ENCODE measurements around the gene CD63. TPM values are rescaled to one million over a fixed set of nuclear protein-coding genes. Genes with fewer than 3 reads are reported as not detected.

CD63 gene
- total RNA-seq, 4 donors from 2014 or later: 427 to 723 (median 581) TPM

GRCh38 chr12:55725556-55725955 lies 3.3 kb downstream of the CD63 start:
- Histone ChIP-seq H3K27ac (peak overlapping the region in 3 of 4 donors; percentile 96 to 99 (median 97)), H3K4me1 (peaks cover 29 to 80% (median 66%) of the 10 kb centered on the region in 4 donors), H3K27me3 (no peaks in the 10 kb centered on the region), H3K4me3 (no peak overlapping the region), H3K36me3 (no peaks in the 10 kb centered on the region), H3K9me3 (no peaks in the 10 kb centered on the region)
- in situ Hi-C loops (cut with MboI; ENCODE audit: low pct_ligation_motif_present in 1 of 4, low pct_unique_long_range_greater_than_20kb in 1 of 4, low sequenced_read_pairs in 3 of 4) (loop anchor here in 1 of 4 donors (10.0 kb wide), 1 partner anchor 389 kb away; the partner anchor contains the start of genes RPL41 and ZC3H10), intact Hi-C loops (cut with DNase I; ENCODE audit: low total_unique reads) (no loop called here)
- peak; percentile 7 for DNase-seq
- WGBS, 2 donors (ENCODE audit: low coverage in 1 of 2): 59 to 69% methylated on average over 3 of the region's 3 CpGs
- no peak for TF ChIP-seq CTCF (IDR thresholded peaks at IDR 0.05)
- no peak for TF ChIP-seq POLR2AphosphoS5 (IDR thresholded peaks at IDR 0.05)
- TF ChIP-seq POLR2A (IDR thresholded peaks at IDR 0.05): no peak
- no peak for TF ChIP-seq EP300 (IDR thresholded peaks at IDR 0.05; ENCODE audit: low read depth)

- WGBS, 2 donors (ENCODE audit: low coverage in 1 of 2): 46% methylated on average over 3 of the region's 3 CpGs; no CpG with 5 or more reads in 1 of the 2 donors
- DNase-seq: peak; percentile 8
- H3K36me3 ChIP-seq: no peaks in the 10 kb centered on the region
- intact Hi-C loops (cut with DNase I; ENCODE audit: low total_unique reads) (no loop called here), in situ Hi-C loops (cut with MboI; ENCODE audit: low pct_ligation_motif_present in 1 of 4, low pct_unique_long_range_greater_than_20kb in 1 of 4, low sequenced_read_pairs in 3 of 4) (loop anchor here in 1 of 4 donors (10.0 kb wide), 1 partner anchor 390 kb away; the partner anchor contains the start of genes RPL41 and ZC3H10)
- TF ChIP-seq POLR2A (IDR thresholded peaks at IDR 0.05) (no peak), EP300 (IDR thresholded peaks at IDR 0.05; ENCODE audit: low read depth) (no peak), POLR2AphosphoS5 (IDR thresholded peaks at IDR 0.05) (no peak), CTCF (IDR thresholded peaks at IDR 0.05) (no peak)
- no peaks in the 10 kb centered on the region for H3K27me3 ChIP-seq
- peaks cover 33 to 80% (median 65%) of the 10 kb centered on the region in 4 donors for H3K4me1 ChIP-seq
- no peaks in the 10 kb centered on the region for H3K9me3 ChIP-seq
- peak overlapping the region; percentile 97 to 99 (median 99) for H3K27ac ChIP-seq
- no peak overlapping the region for H3K4me3 ChIP-seq
Observed at GRCh38 chr12:55724940-55725309, 3.9 kb downstream of the CD63 start.

GRCh38 chr12:55724226-55724939 lies 4.4 kb downstream of the CD63 start:
- peak; percentile 82 for DNase-seq
- no peak overlapping the region for H3K4me3 ChIP-seq
- H3K27me3 ChIP-seq: no peaks in the 10 kb centered on the region
- intact Hi-C loops (cut with DNase I; ENCODE audit: low total_unique reads) (no loop called here), in situ Hi-C loops (cut with MboI; ENCODE audit: low pct_ligation_motif_present in 1 of 4, low pct_unique_long_range_greater_than_20kb in 1 of 4, low sequenced_read_pairs in 3 of 4) (loop anchor here in 1 of 4 donors (10.0 kb wide), 1 partner anchor 390 kb away; the partner anchor contains the start of genes RPL41 and ZC3H10)
- WGBS, 2 donors (ENCODE audit: low coverage in 1 of 2): 11 to 54% methylated on average over 5 to 11 of the region's 11 CpGs
- peaks cover 39 to 83% (median 69%) of the 10 kb centered on the region in 4 donors for H3K4me1 ChIP-seq
- H3K9me3 ChIP-seq: no peaks in the 10 kb centered on the region
- no peaks in the 10 kb centered on the region for H3K36me3 ChIP-seq
- H3K27ac ChIP-seq: peak overlapping the region; percentile 97 to 99 (median 99)
- TF ChIP-seq POLR2A (IDR thresholded peaks at IDR 0.05) (no peak), CTCF (IDR thresholded peaks at IDR 0.05) (peak; percentile 54 to 72 (median 61)), POLR2AphosphoS5 (IDR thresholded peaks at IDR 0.05) (peak in 1 of 3 donors; percentile 8), EP300 (IDR thresholded peaks at IDR 0.05; ENCODE audit: low read depth) (no peak)

GRCh38 chr12:55723516-55724225 lies 5.1 kb downstream of the CD63 start:
- H3K27ac ChIP-seq: peak overlapping the region; percentile 97 to 99 (median 99)
- no peak for TF ChIP-seq CTCF (IDR thresholded peaks at IDR 0.05)
- peak in 1 of 3 donors; percentile 3 for TF ChIP-seq POLR2AphosphoS5 (IDR thresholded peaks at IDR 0.05)
- TF ChIP-seq POLR2A (IDR thresholded peaks at IDR 0.05): no peak
- in situ Hi-C loops (cut with MboI; ENCODE audit: low pct_ligation_motif_present in 1 of 4, low pct_unique_long_range_greater_than_20kb in 1 of 4, low sequenced_read_pairs in 3 of 4): loop anchor here in 1 of 4 donors (10.0 kb wide), 1 partner anchor 391 kb away; the partner anchor contains the start of genes RPL41 and ZC3H10
- WGBS, 2 donors (ENCODE audit: low coverage in 1 of 2): 15 to 58% methylated on average over 3 to 10 of the region's 10 CpGs
- peak; percentile 23 for DNase-seq
- H3K9me3 ChIP-seq: no peaks in the 10 kb centered on the region
- peaks cover 44 to 90% (median 76%) of the 10 kb centered on the region in 4 donors for H3K4me1 ChIP-seq
- no peak overlapping the region for H3K4me3 ChIP-seq
- H3K27me3 ChIP-seq: no peaks in the 10 kb centered on the region
- intact Hi-C loops (cut with DNase I; ENCODE audit: low total_unique reads): no loop called here
- no peaks in the 10 kb centered on the region for H3K36me3 ChIP-seq

Measured in transverse colon (tissue), 4 donors.